ENCODE data around the gene FBN1. TPM values are rescaled to one million over a fixed set of nuclear protein-coding genes. Genes with fewer than 3 reads are reported as not detected.

Gene FBN1
- total RNA-seq, 1 donor = 1,556 TPM

DNA sequence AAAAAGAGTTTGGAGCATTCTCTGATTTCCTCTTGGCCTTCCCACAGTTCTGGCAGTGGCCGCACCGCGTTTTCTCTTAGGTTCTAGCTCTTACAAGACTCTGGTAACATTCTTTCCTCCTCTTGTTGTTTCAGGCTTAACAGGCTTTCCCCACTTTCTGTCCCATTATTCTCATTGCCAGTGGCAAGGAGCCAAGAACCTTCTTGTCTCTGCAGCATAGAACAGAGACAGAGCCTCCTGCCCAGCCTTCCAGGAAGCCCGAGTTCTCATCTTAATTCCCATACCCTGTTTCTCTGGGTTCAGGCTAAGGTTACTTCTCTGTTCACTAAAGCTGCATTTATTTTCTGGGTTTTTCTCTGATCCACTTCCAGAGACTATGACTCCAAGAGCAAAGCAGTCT lies 253.2 kb downstream of the FBN1 start:
- H3K4me3 ChIP-seq (ENCODE audit: insufficient read depth, low read length) = no peak overlapping the region
- H3K4me1 ChIP-seq (ENCODE audit: insufficient read depth, low read length) = peaks cover 56% of the 10 kb centered on the region
- TF ChIP-seq, protein P1, sequence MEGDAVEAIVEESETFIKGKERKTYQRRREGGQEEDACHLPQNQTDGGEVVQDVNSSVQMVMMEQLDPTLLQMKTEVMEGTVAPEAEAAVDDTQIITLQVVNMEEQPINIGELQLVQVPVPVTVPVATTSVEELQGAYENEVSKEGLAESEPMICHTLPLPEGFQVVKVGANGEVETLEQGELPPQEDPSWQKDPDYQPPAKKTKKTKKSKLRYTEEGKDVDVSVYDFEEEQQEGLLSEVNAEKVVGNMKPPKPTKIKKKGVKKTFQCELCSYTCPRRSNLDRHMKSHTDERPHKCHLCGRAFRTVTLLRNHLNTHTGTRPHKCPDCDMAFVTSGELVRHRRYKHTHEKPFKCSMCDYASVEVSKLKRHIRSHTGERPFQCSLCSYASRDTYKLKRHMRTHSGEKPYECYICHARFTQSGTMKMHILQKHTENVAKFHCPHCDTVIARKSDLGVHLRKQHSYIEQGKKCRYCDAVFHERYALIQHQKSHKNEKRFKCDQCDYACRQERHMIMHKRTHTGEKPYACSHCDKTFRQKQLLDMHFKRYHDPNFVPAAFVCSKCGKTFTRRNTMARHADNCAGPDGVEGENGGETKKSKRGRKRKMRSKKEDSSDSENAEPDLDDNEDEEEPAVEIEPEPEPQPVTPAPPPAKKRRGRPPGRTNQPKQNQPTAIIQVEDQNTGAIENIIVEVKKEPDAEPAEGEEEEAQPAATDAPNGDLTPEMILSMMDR (IDR thresholded peaks at IDR 0.05; ENCODE audit: extremely low read depth, low read depth, low read length) = no peak
- H3K27me3 ChIP-seq (ENCODE audit: insufficient read depth, low read length) = no peaks in the 10 kb centered on the region
- peak; percentile 22 for DNase-seq (ENCODE audit: insufficient read length, low spot score, missing footprints)
- H3K36me3 ChIP-seq (ENCODE audit: insufficient read depth, low read length) = no peaks in the 10 kb centered on the region
- no peak overlapping the region for H2AFZ ChIP-seq (ENCODE audit: low read length)
- no peaks in the 10 kb centered on the region for H3K79me2 ChIP-seq (ENCODE audit: insufficient read depth, low read length)
- H3K9me3 ChIP-seq (ENCODE audit: low read depth, low read length) = no peaks in the 10 kb centered on the region
- H3K4me2 ChIP-seq (ENCODE audit: insufficient read depth, low read length) = no peak overlapping the region
- no peaks in the 10 kb centered on the region for H4K20me1 ChIP-seq (ENCODE audit: insufficient read depth, low read length)
- no peak overlapping the region for H3K27ac ChIP-seq (ENCODE audit: low read depth, low read length)

DNA sequence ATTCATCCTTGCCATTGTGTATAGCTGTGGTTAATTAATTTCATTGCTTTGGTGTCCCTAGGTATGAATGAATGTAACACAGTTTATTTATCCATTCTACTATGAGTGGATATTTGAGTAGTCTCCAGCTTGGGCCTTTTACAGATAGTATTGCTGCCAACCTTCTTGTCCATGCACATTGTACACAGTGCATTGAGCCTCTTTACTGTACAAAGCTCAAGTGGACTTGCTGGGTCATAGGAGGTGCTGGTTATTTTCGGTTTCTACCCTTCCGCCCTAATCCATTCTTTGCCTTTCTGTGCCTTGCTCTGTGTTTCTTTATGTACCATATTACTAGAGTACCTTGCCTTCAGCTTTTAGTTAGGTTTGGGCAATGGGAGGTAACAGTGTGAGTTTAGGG lies 253.6 kb downstream of the FBN1 start:
- Histone ChIP-seq H4K20me1 (ENCODE audit: insufficient read depth, low read length) (no peaks in the 10 kb centered on the region), H3K4me3 (ENCODE audit: insufficient read depth, low read length) (no peak overlapping the region), H2AFZ (ENCODE audit: low read length) (no peak overlapping the region), H3K4me2 (ENCODE audit: insufficient read depth, low read length) (no peak overlapping the region), H3K36me3 (ENCODE audit: insufficient read depth, low read length) (no peaks in the 10 kb centered on the region), H3K27me3 (ENCODE audit: insufficient read depth, low read length) (no peaks in the 10 kb centered on the region), H3K4me1 (ENCODE audit: insufficient read depth, low read length) (peaks cover 56% of the 10 kb centered on the region), H3K27ac (ENCODE audit: low read depth, low read length) (no peak overlapping the region), H3K9me3 (ENCODE audit: low read depth, low read length) (no peaks in the 10 kb centered on the region), H3K79me2 (ENCODE audit: insufficient read depth, low read length) (no peaks in the 10 kb centered on the region)
- TF ChIP-seq, protein P1 (IDR thresholded peaks at IDR 0.05; ENCODE audit: extremely low read depth, low read depth, low read length) = no peak
- no peak for DNase-seq (ENCODE audit: insufficient read length, low spot score, missing footprints)

DNA sequence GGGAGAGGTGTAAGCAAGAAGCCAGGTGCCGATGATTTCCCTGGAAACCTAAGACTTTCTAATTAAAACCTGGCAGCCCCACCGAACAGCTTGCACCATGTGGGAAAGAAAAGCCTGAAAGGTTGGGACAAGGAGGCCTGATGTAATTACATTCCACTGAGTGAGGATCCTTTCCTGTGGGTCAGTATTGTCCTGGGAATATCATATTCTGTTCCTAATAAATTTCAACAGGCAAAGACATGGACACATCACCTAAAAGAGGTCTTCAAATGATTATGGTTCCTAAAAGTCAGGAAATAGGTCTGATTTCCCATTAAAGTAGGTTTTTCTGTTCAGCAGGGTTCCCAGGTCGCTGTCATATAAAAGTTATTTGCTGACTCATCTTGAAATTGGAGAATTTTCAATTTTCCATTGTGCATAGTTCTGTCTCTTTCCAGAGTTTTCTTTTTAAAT lies 255.8 kb downstream of the FBN1 start:
- Histone ChIP-seq H3K27ac (ENCODE audit: low read depth, low read length) (peak overlapping the region; percentile 85), H4K20me1 (ENCODE audit: insufficient read depth, low read length) (no peaks in the 10 kb centered on the region), H3K36me3 (ENCODE audit: insufficient read depth, low read length) (no peaks in the 10 kb centered on the region), H3K79me2 (ENCODE audit: insufficient read depth, low read length) (no peaks in the 10 kb centered on the region), H3K4me3 (ENCODE audit: insufficient read depth, low read length) (no peak overlapping the region), H3K27me3 (ENCODE audit: insufficient read depth, low read length) (no peaks in the 10 kb centered on the region), H3K4me2 (ENCODE audit: insufficient read depth, low read length) (peak overlapping the region; percentile 18), H2AFZ (ENCODE audit: low read length) (no peak overlapping the region), H3K9me3 (ENCODE audit: low read depth, low read length) (no peaks in the 10 kb centered on the region), H3K4me1 (ENCODE audit: insufficient read depth, low read length) (peaks cover 49% of the 10 kb centered on the region)
- TF ChIP-seq, protein P1 (IDR thresholded peaks at IDR 0.05; ENCODE audit: extremely low read depth, low read depth, low read length) = no peak
- peak; percentile 44 for DNase-seq (ENCODE audit: insufficient read length, low spot score, missing footprints)

DNA sequence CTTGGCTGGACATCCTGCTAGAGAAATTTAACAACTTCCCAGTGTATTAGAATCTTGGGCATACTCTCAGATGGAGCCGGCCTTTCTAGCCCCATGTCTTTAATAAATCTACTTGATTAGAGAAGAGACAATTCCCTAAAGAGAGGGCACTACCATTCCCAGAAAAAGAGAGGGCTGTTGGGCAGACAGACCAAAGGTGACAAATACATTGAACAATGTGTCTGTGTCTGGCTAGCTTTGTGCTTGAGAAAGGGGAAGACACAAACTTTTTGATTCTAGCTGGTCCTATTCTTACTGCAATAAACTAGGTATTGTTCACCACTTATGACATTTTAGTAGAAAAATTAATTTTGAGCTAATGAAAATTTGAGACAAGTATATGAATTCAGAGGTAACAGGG lies 256.6 kb downstream of the FBN1 start:
- H3K4me2 ChIP-seq (ENCODE audit: insufficient read depth, low read length) = no peak overlapping the region
- no peak for DNase-seq (ENCODE audit: insufficient read length, low spot score, missing footprints)

More for the DNA sequence above, 256.6 kb downstream of the FBN1 start:
- H3K79me2 ChIP-seq (ENCODE audit: insufficient read depth, low read length) = no peaks in the 10 kb centered on the region
- H3K27ac ChIP-seq (ENCODE audit: low read depth, low read length) = peak overlapping the region; percentile 85
- TF ChIP-seq, protein P1 (IDR thresholded peaks at IDR 0.05; ENCODE audit: extremely low read depth, low read depth, low read length) = no peak
- H3K9me3 ChIP-seq (ENCODE audit: low read depth, low read length) = no peaks in the 10 kb centered on the region
- H3K4me3 ChIP-seq (ENCODE audit: insufficient read depth, low read length) = no peak overlapping the region
- H2AFZ ChIP-seq (ENCODE audit: low read length) = no peak overlapping the region
- peaks cover 48% of the 10 kb centered on the region for H3K4me1 ChIP-seq (ENCODE audit: insufficient read depth, low read length)
- no peaks in the 10 kb centered on the region for H4K20me1 ChIP-seq (ENCODE audit: insufficient read depth, low read length)
- no peaks in the 10 kb centered on the region for H3K36me3 ChIP-seq (ENCODE audit: insufficient read depth, low read length)
- H3K27me3 ChIP-seq (ENCODE audit: insufficient read depth, low read length) = no peaks in the 10 kb centered on the region
